ENCODE results near the gene BABAM2. TPM values are rescaled to one million over a fixed set of nuclear protein-coding genes. Genes with fewer than 3 reads are reported as not detected.

BABAM2 gene
- total RNA-seq, 1 donor from 2014 or later = 37.1 TPM

DNA sequence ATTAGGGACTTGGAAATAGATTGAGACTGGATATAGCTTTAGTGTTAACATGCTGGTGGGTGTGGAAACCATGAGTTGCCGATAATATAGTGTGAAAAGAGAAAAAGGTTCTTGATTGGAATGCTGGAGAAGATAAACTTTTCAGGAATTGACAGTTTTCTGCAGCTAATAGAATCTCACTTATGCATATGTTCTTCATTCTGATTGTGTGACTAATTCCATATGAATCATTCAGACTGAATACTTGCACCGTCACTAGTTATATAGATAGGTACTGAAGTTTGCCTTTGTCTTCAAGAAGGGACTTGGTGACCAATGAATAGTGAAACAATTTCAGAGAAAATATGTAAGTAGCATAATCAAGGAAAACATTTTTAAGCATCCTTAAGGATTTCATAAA is 276.4 kb downstream of the BABAM2 start:
- no peak for DNase-seq (ENCODE audit: low spot score, unreplicated experiment)
- no peaks in the 10 kb centered on the region for H3K27me3 Mint-ChIP-seq
- no peak overlapping the region for H3K27ac Mint-ChIP-seq
- H3K4me1 Mint-ChIP-seq (ENCODE audit: low read depth) = peaks cover 6% of the 10 kb centered on the region
- no peak overlapping the region for H3K4me3 Mint-ChIP-seq (ENCODE audit: low read depth)
- H3K36me3 Mint-ChIP-seq (ENCODE audit: insufficient read depth) = peaks cover 2% of the 10 kb centered on the region
- H3K9me3 Mint-ChIP-seq (ENCODE audit: low read depth) = no peaks in the 10 kb centered on the region
- no peak for TF ChIP-seq CTCF (IDR thresholded peaks at IDR 0.05; ENCODE audit: unreplicated experiment)

DNA sequence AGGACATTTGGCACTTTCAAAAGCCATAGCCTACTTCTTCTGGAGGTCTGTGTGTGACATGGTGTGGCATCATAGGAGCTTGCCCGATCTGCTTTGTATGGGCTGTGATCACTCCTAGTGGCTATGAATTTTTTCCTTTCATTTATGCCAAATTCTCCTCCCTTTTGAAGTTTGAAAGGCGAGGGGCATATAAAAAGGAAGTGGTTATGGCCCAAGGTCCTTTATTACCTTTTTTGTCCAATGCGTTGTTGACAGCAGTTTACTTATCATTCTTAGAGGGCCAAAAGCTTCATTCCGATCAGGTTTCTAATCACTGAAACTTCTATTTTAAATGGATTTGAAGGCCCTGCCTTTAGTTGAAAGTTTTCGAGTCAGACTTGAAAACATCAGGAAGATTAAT is 277.8 kb downstream of the BABAM2 start:
- Mint-ChIP-seq H3K36me3 (ENCODE audit: insufficient read depth) (peaks cover 2% of the 10 kb centered on the region), H3K4me3 (ENCODE audit: low read depth) (no peak overlapping the region), H3K9me3 (ENCODE audit: low read depth) (no peaks in the 10 kb centered on the region), H3K27me3 (no peaks in the 10 kb centered on the region), H3K4me1 (ENCODE audit: low read depth) (peaks cover 10% of the 10 kb centered on the region), H3K27ac (no peak overlapping the region)
- no peak for DNase-seq (ENCODE audit: low spot score, unreplicated experiment)
- TF ChIP-seq CTCF (IDR thresholded peaks at IDR 0.05; ENCODE audit: unreplicated experiment) = no peak

DNA sequence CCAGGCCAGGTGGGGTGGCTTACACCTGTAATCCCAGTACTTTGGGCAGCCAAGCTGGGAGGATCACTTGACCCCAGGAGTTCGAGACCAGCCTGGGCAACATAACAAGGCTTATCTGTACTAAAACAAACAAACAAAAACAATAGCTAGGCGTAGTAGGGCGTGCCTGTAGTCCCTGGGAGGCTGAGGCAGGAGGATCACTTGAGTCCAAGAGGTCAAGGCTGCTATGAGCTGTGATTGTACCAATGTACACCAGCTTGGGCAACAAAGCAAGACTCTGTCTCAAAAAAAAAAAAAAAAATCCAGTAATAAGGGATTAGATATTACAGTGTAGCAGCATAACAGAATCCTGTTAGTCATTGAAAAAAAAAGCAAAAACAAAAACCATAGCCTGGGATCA is 279.0 kb downstream of the BABAM2 start:
- Mint-ChIP-seq H3K27ac (no peak overlapping the region), H3K4me1 (ENCODE audit: low read depth) (peaks cover 9% of the 10 kb centered on the region), H3K4me3 (ENCODE audit: low read depth) (no peak overlapping the region), H3K36me3 (ENCODE audit: insufficient read depth) (peaks cover 2% of the 10 kb centered on the region), H3K9me3 (ENCODE audit: low read depth) (no peaks in the 10 kb centered on the region), H3K27me3 (no peaks in the 10 kb centered on the region)
- TF ChIP-seq CTCF (IDR thresholded peaks at IDR 0.05; ENCODE audit: unreplicated experiment) = no peak
- DNase-seq (ENCODE audit: low spot score, unreplicated experiment) = no peak

- Mint-ChIP-seq H3K36me3 (ENCODE audit: insufficient read depth) (peaks cover 10% of the 10 kb centered on the region), H3K9me3 (ENCODE audit: low read depth) (peaks cover 9% of the 10 kb centered on the region), H3K27ac (no peak overlapping the region), H3K4me1 (ENCODE audit: low read depth) (peaks cover 9% of the 10 kb centered on the region), H3K4me3 (ENCODE audit: low read depth) (no peak overlapping the region), H3K27me3 (no peaks in the 10 kb centered on the region)
- DNase-seq (ENCODE audit: low spot score, unreplicated experiment) = no peak
- no peak for TF ChIP-seq CTCF (IDR thresholded peaks at IDR 0.05; ENCODE audit: unreplicated experiment)
These were observed 281.8 kb downstream of the BABAM2 start for GRCh38 chr2:28172114-28172898.

DNA sequence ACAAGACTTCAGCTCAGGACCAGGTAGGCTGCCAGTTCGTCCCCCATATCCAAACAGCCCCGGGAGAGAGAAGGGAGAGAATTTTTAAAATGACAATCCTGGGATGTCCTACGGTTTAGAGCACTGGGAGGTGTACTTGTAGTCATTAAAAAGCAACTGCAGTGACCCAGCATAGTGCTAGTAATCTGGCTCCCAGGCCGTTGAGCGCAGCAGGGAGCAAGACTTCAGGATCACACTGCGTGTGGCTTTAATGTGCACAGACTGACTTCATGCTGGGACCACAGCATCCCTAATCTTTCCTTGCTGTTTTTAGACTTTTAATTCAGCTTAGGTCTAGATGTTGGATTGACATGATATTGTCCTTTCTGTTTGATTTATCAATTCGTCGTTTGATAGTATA is 282.8 kb downstream of the BABAM2 start:
- H3K4me1 Mint-ChIP-seq (ENCODE audit: low read depth) = peaks cover 9% of the 10 kb centered on the region

More for the DNA sequence above, 282.8 kb downstream of the BABAM2 start:
- peaks cover 10% of the 10 kb centered on the region for H3K36me3 Mint-ChIP-seq (ENCODE audit: insufficient read depth)
- no peak for DNase-seq (ENCODE audit: low spot score, unreplicated experiment)
- no peak for TF ChIP-seq CTCF (IDR thresholded peaks at IDR 0.05; ENCODE audit: unreplicated experiment)
- H3K27ac Mint-ChIP-seq = peak overlapping the region; percentile 3
- no peak overlapping the region for H3K4me3 Mint-ChIP-seq (ENCODE audit: low read depth)
- H3K9me3 Mint-ChIP-seq (ENCODE audit: low read depth) = peaks cover 16% of the 10 kb centered on the region
- no peaks in the 10 kb centered on the region for H3K27me3 Mint-ChIP-seq

All from progenitor cell of endocrine pancreas (in vitro differentiated cells).